Neuronal stem cell (in vitro differentiated cells): ENCODE data around the gene KIAA0319L.
"Not testable (repeated sequence)": the region's sequence is repeated elsewhere in the genome, so short reads cannot be mapped to it uniquely, and the experiment has no call there.

Experiments
- DNase-seq: peaks from one replicate; pipeline ENCODE4 v3.0.0-alpha.2; 2013; ENCODE audit warnings: low spot score
- H2AFZ ChIP-seq: one replicate; pipeline ENCODE4 v1.6.1; 2013; ENCODE audit warnings: mild to moderate bottlenecking, low read length, inconsistent platforms
- H2AK5ac ChIP-seq: 2 replicates; pipeline ENCODE4 v1.6.1; 2013; ENCODE audit warnings: low read depth, mild to moderate bottlenecking, inconsistent platforms, low read length, moderate library complexity, mixed read lengths
- H2BK120ac ChIP-seq: 2 replicates; pipeline ENCODE4 v1.6.1; 2013; ENCODE audit warnings: low read depth, mild to moderate bottlenecking, inconsistent platforms, low read length, moderate library complexity, mixed read lengths
- H2BK12ac ChIP-seq: one replicate; pipeline ENCODE4 v1.6.1; 2013; ENCODE audit warnings: low read length, inconsistent platforms
- H2BK15ac ChIP-seq: 2 replicates; pipeline ENCODE4 v1.6.1; 2013; ENCODE audit warnings: mild to moderate bottlenecking, low read length, inconsistent platforms, mixed read lengths
- H2BK5ac ChIP-seq: one replicate; pipeline ENCODE4 v1.6.1; 2013; ENCODE audit warnings: inconsistent platforms, mild to moderate bottlenecking, low read length, moderate library complexity
- H3K14ac ChIP-seq: one replicate; pipeline ENCODE4 v1.6.1; 2013; ENCODE audit warnings: low read length, inconsistent platforms
- H3K18ac ChIP-seq: 2 replicates; pipeline ENCODE4 v1.6.1; 2013; ENCODE audit warnings: low read length, inconsistent platforms
- H3K23ac ChIP-seq: 2 replicates; pipeline ENCODE4 v1.6.1; 2013; ENCODE audit warnings: low read depth, mild to moderate bottlenecking, mixed read lengths, low read length, inconsistent platforms; ENCODE audit not compliant: poor library complexity
- H3K27ac ChIP-seq: replicated peaks from 3 replicates; pipeline ENCODE4 v1.5.1; 2013; ENCODE audit warnings: low read length, inconsistent platforms
- H3K27me3 ChIP-seq, 3 experiments: 2 replicates each; pipeline ENCODE4 v1.6.1; 2013; ENCODE audit warnings: low read length in 3 of 3, mild to moderate bottlenecking in 2 of 3, inconsistent platforms in 1 of 3, low read depth in 1 of 3, mixed read lengths in 1 of 3, moderate library complexity in 1 of 3; ENCODE audit not compliant: control insufficient read depth in 3 of 3, insufficient read depth in 3 of 3
- H3K36me3 ChIP-seq, 2 donors: replicated peaks in 1 of 2; 2 replicates each; pipeline ENCODE4 v1.6.1; 2013; ENCODE audit warnings: low read length in 2 of 2; ENCODE audit not compliant: control insufficient read depth in 2 of 2, insufficient read depth in 2 of 2
- H3K4ac ChIP-seq: 2 replicates; pipeline ENCODE4 v1.6.1; 2013; ENCODE audit warnings: inconsistent platforms, mild to moderate bottlenecking, low read length, moderate library complexity
- H3K4me1 ChIP-seq, 2 donors: 1 replicate in 1 of 2; 2 replicates in 1 of 2; pipeline ENCODE4 v1.6.1; 2013; ENCODE audit warnings: low read length in 2 of 2, low read depth in 1 of 2; ENCODE audit not compliant: control insufficient read depth in 2 of 2, insufficient read depth in 1 of 2
- H3K4me2 ChIP-seq: one replicate; pipeline ENCODE4 v1.6.1; 2013; ENCODE audit warnings: mild to moderate bottlenecking, low read length, inconsistent platforms; ENCODE audit not compliant: insufficient read depth, poor library complexity, severe bottlenecking
- H3K4me3 ChIP-seq, 2 donors: 2 replicates each; pipeline ENCODE4 v1.5.1; 2013; ENCODE audit warnings: low read length in 2 of 2, mild to moderate bottlenecking in 2 of 2, inconsistent platforms in 1 of 2, moderate library complexity in 1 of 2
- H3K79me1 ChIP-seq: one replicate; pipeline ENCODE4 v1.6.1; 2013; ENCODE audit warnings: low read depth, mild to moderate bottlenecking, inconsistent platforms, low read length, moderate library complexity
- H3K9ac ChIP-seq: one replicate; pipeline ENCODE4 v1.6.1; 2013; ENCODE audit warnings: mild to moderate bottlenecking, low read depth, low read length, inconsistent platforms; ENCODE audit not compliant: poor library complexity
- H3K9me3 ChIP-seq, 2 donors: replicated peaks in 1 of 2; 2 replicates each; pipeline versions ENCODE3 to v1.6.1; 2013; ENCODE audit warnings: low read length in 2 of 2, mild to moderate bottlenecking in 2 of 2, inconsistent platforms in 1 of 2, low read depth in 1 of 2, mixed read lengths in 1 of 2, moderate library complexity in 1 of 2; ENCODE audit not compliant: control insufficient read depth in 2 of 2, insufficient read depth in 1 of 2
- H4K8ac ChIP-seq: one replicate; pipeline ENCODE4 v1.6.1; 2013; ENCODE audit warnings: low read depth, mild to moderate bottlenecking, inconsistent platforms, low read length, moderate library complexity
- H4K91ac ChIP-seq: one replicate; pipeline ENCODE4 v1.6.1; 2013; ENCODE audit warnings: low read length, low read depth, mild to moderate bottlenecking, inconsistent platforms; ENCODE audit not compliant: poor library complexity
- WGBS, 2 donors: extraction: QIAGEN DNeasy Blood & Tissue Kit; methylation state at CpG; one replicate each; pipeline ENCODE4 v1.1.7; 2013; ENCODE audit warnings: missing lambda C conversion rate in 2 of 2, mixed read lengths in 1 of 2; ENCODE audit not compliant: insufficient read length in 2 of 2, insufficient replicate concordance in 1 of 2; ENCODE audit errors: extremely low coverage in 2 of 2; 5-methylcytosine and 5-hydroxymethylcytosine counted together

KIAA0319L gene

GRCh38 chr1:35587736-35588135, 30.5 kb upstream of the KIAA0319L start:
- Histone ChIP-seq H3K4me3 (no peak overlapping the region), H3K23ac (no peak overlapping the region), H2BK5ac (no peak overlapping the region), H3K36me3 (peaks cover 0 to 4% of the 10 kb centered on the region in 2 donors), H3K18ac (no peak overlapping the region), H3K4me2 (no peak overlapping the region), H2AFZ (no peak overlapping the region), H3K9ac (no peak overlapping the region), H4K91ac (no peak overlapping the region), H3K4me1 (no peaks in the 10 kb centered on the region), H3K14ac (no peak overlapping the region), H2BK120ac (no peak overlapping the region), H3K27ac (no peak overlapping the region), H2AK5ac (no peak overlapping the region), H3K4ac (no peak overlapping the region), H3K27me3 (no peaks in the 10 kb centered on the region), H3K79me1 (no peaks in the 10 kb centered on the region), H2BK12ac (no peak overlapping the region), H2BK15ac (no peak overlapping the region), H4K8ac (no peak overlapping the region), H3K9me3 (no peaks in the 10 kb centered on the region)
- DNase-seq, result no peak
- no CpG with 5 or more reads among the region's 6 CpGs for WGBS, 2 donors

DNA sequence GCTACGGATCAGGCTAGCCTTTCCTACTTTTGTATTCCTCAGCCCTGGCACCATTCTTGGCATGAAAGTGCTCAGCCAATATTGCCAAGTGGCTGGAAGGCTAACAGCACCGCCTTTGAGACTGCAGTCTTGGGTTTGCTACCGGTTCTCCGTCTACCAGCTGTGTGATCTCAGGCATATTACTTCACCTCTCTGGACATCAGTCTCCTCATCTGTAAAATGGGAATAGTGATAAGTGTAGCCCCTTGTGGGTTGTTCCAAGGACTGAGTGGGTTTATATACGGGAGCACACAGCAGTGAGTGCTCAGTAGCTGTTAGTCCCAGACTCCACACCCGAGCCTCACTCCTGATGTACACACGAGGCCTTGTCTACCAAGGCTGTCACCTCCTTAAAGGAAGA, 29.6 kb upstream of the KIAA0319L start:
- no peak overlapping the region for H3K4me3 ChIP-seq
- H3K79me1 ChIP-seq, result no peaks in the 10 kb centered on the region
- no peak overlapping the region for H3K4ac ChIP-seq
- no peak overlapping the region for H3K23ac ChIP-seq
- no peaks in the 10 kb centered on the region for H3K9me3 ChIP-seq
- no peak overlapping the region for H4K8ac ChIP-seq
- no peak for DNase-seq
- H2BK12ac ChIP-seq, result no peak overlapping the region
- H3K27me3 ChIP-seq, result no peaks in the 10 kb centered on the region
- no peak overlapping the region for H3K9ac ChIP-seq
- no peak overlapping the region for H2AFZ ChIP-seq
- H3K18ac ChIP-seq, result no peak overlapping the region
- H2BK5ac ChIP-seq, result no peak overlapping the region
- peaks cover 0 to 4% of the 10 kb centered on the region in 2 donors for H3K36me3 ChIP-seq
- H3K27ac ChIP-seq, result no peak overlapping the region
- H3K4me1 ChIP-seq, result no peaks in the 10 kb centered on the region
- H2AK5ac ChIP-seq, result no peak overlapping the region
- no peak overlapping the region for H2BK15ac ChIP-seq
- H4K91ac ChIP-seq, result no peak overlapping the region
- WGBS, 2 donors, result no CpG with 5 or more reads among the region's 7 CpGs
- H2BK120ac ChIP-seq, result no peak overlapping the region
- H3K14ac ChIP-seq, result no peak overlapping the region
- no peak overlapping the region for H3K4me2 ChIP-seq

- not testable (repeated sequence) for H4K91ac ChIP-seq, H3K4me3 ChIP-seq, H3K36me3 ChIP-seq, H3K9ac ChIP-seq, H3K4me2 ChIP-seq, H2BK15ac ChIP-seq, H3K4me1 ChIP-seq, H4K8ac ChIP-seq, H3K14ac ChIP-seq, H2BK12ac ChIP-seq, H3K27ac ChIP-seq, H2BK5ac ChIP-seq, H3K9me3 ChIP-seq, H3K27me3 ChIP-seq, H3K79me1 ChIP-seq, H2AFZ ChIP-seq, H3K18ac ChIP-seq, H2BK120ac ChIP-seq, H2AK5ac ChIP-seq, DNase-seq, H3K4ac ChIP-seq, H3K23ac ChIP-seq
- no CpG with 5 or more reads among the region's 1 CpG for WGBS, 2 donors
Measured at GRCh38 chr1:35585805-35586204, 28.6 kb upstream of the KIAA0319L start.

DNA sequence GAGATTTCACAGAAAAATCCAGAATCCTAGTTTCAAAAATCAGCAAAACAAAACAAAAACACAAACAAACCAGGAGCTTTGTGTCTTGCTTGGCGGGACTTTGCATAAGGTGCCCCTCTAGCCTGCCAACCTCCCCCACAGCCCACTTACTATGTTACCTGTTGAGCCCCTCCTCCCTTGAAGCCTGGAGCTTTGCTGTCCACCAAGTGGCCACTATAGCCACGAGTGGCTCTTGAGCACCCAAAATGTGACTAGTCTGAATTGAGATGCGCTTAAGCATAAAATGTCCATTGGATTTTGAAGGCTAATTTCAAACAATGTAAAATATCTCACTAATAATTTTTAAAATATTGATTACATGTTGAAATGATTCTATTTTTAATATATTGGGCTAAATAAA, 28.1 kb upstream of the KIAA0319L start:
- Histone ChIP-seq H3K4me1 (no peaks in the 10 kb centered on the region), H2BK5ac (no peak overlapping the region), H2BK15ac (no peak overlapping the region), H3K36me3 (peaks cover 0 to 2% of the 10 kb centered on the region in 2 donors), H2BK120ac (no peak overlapping the region), H3K18ac (no peak overlapping the region), H3K27ac (no peak overlapping the region), H3K14ac (no peak overlapping the region), H3K9ac (no peak overlapping the region), H3K4me3 (no peak overlapping the region), H4K91ac (no peak overlapping the region), H3K23ac (no peak overlapping the region), H3K9me3 (no peaks in the 10 kb centered on the region), H3K79me1 (no peaks in the 10 kb centered on the region), H3K4ac (no peak overlapping the region), H2BK12ac (no peak overlapping the region), H4K8ac (no peak overlapping the region), H3K27me3 (no peaks in the 10 kb centered on the region), H2AFZ (no peak overlapping the region), H2AK5ac (no peak overlapping the region), H3K4me2 (no peak overlapping the region)
- DNase-seq, result no peak
- no CpG with 5 or more reads among the region's 3 CpGs for WGBS, 2 donors
